Central memory CD8-positive, alpha-beta T cell (primary cell): ENCODE results near the gene FBXO42.
"Not testable (repeated sequence)": the region's sequence is repeated elsewhere in the genome, so short reads cannot be mapped to it uniquely, and the experiment has no call there.

Experiments
- ATAC-seq: fragments of 150-1000 bp; cut with Tn5 transposase; replicated peaks from 2 replicates; pipeline ENCODE4 v1.10.0; 2022; ENCODE audit warnings: mild to moderate bottlenecking, moderate FRiP score, moderate number of reproducible peaks; ENCODE audit not compliant: poor library complexity, severe bottlenecking; ENCODE audit errors: extremely low read depth
- DNase-seq, 2 donors: peaks; one replicate each; pipeline ENCODE4 v3.0.0; 2021; ENCODE audit warnings: low spot score in 2 of 2
- H3K27ac Mint-ChIP-seq: one replicate; pipeline ENCODE4 v1.8.0; 2022; ENCODE audit warnings: low read depth, mild to moderate bottlenecking, moderate library complexity, mixed read lengths
- H3K27me3 Mint-ChIP-seq: one replicate; pipeline ENCODE4 v1.8.0; 2022; ENCODE audit warnings: mixed read lengths
- H3K36me3 Mint-ChIP-seq: one replicate; pipeline ENCODE4 v1.8.0; 2022; ENCODE audit warnings: mild to moderate bottlenecking, moderate library complexity, mixed read lengths; ENCODE audit not compliant: insufficient read depth
- H3K4me1 Mint-ChIP-seq: one replicate; pipeline ENCODE4 v1.8.0; 2022; ENCODE audit warnings: mixed read lengths
- H3K4me3 Mint-ChIP-seq: one replicate; pipeline ENCODE4 v1.8.0; 2022; ENCODE audit warnings: mild to moderate bottlenecking, moderate library complexity, mixed read lengths
- H3K9me3 Mint-ChIP-seq: one replicate; pipeline ENCODE4 v1.8.0; 2022; ENCODE audit warnings: mixed read lengths

The FBXO42 gene

GRCh38 chr1:16248603-16249516 is 103.4 kb downstream of the FBXO42 start:
- Mint-ChIP-seq H3K9me3 (no peaks in the 10 kb centered on the region), H3K4me1 (peaks cover 10% of the 10 kb centered on the region), H3K4me3 (no peak overlapping the region), H3K27me3 (no peaks in the 10 kb centered on the region), H3K27ac (peak overlapping the region; percentile 80), H3K36me3 (peaks cover 27% of the 10 kb centered on the region)
- DNase-seq: no peak
- no peak for ATAC-seq

DNA sequence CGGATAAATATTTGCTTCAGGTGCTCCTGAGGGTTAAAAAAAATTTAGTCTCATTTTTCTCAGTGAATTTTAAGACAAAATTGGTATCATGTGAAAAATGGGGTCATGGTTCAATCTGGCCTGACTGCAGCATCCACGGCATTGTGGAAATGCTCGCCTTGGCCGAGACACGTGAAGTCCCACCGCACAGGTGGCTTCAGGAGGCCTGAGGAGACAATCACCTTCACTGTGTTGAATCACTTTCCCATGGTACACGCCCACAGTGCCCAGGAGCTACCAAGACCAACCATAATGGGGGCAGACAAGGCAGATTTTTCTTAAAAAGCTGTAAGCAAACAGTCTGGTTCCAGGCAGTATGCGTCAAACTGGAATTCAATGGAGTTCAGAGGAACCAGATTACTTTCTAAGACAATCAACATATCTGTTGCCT is 104.3 kb downstream of the FBXO42 start:
- Mint-ChIP-seq H3K27ac (no peak overlapping the region), H3K9me3 (no peaks in the 10 kb centered on the region), H3K4me3 (no peak overlapping the region), H3K27me3 (no peaks in the 10 kb centered on the region), H3K36me3 (peaks cover 21% of the 10 kb centered on the region), H3K4me1 (peaks cover 10% of the 10 kb centered on the region)
- no peak for DNase-seq
- no peak for ATAC-seq

DNA sequence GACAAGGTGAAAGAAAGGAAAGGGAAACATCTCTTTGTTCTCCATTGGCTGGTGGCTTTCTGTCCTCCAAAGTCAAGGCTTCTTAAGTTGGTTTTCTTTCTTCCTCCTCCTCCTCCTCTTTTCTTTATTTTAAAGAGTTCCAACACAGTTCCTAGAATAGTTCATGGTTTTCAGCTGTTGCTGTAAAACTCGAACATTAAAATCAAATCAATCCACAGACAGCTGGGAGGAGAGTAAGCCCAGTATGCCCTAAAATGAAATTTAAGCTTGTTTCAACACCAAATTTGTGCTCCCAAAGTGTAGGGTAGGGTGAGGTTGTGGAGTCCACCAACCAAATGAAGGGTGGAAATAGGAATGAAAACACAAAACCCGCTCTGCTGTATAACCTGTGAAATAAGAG is 104.8 kb downstream of the FBXO42 start:
- Mint-ChIP-seq H3K36me3 (peaks cover 18% of the 10 kb centered on the region), H3K27ac (no peak overlapping the region)

DNA sequence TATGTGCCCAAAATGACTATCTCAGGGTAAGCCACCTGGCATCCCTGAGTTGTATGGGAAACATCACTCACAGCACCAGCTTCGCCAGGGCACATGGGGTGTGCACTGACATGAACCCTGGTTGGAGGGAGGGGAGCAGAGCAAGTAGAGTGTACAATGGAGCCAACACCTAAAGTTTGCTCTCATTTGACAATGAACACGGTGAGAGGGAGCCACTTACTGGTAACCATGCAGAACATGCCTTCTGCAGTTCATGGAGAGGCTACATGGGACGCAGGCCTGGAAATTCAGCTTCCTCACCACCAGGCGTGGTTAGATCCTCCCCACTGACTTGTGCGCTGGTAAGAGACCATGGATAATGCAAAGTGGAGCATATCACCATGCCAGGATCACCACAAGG is 105.3 kb downstream of the FBXO42 start:
- no peaks in the 10 kb centered on the region for H3K27me3 Mint-ChIP-seq
- H3K36me3 Mint-ChIP-seq: peaks cover 18% of the 10 kb centered on the region
- H3K27ac Mint-ChIP-seq: no peak overlapping the region

More for the DNA sequence above, 104.8 kb downstream of the FBXO42 start:
- peaks cover 10% of the 10 kb centered on the region for H3K4me1 Mint-ChIP-seq
- H3K27me3 Mint-ChIP-seq: no peaks in the 10 kb centered on the region
- ATAC-seq (no peak), DNase-seq (no peak)
- no peak overlapping the region for H3K4me3 Mint-ChIP-seq
- H3K9me3 Mint-ChIP-seq: no peaks in the 10 kb centered on the region

GRCh38 chr1:16246239-16246638 is 106.0 kb downstream of the FBXO42 start:
- peaks cover 13% of the 10 kb centered on the region for H3K36me3 Mint-ChIP-seq
- not testable (repeated sequence) for ATAC-seq, H3K27ac Mint-ChIP-seq

More for the DNA sequence above, 105.3 kb downstream of the FBXO42 start:
- H3K4me1 Mint-ChIP-seq: peaks cover 10% of the 10 kb centered on the region
- DNase-seq (no peak), ATAC-seq (no peak)
- no peaks in the 10 kb centered on the region for H3K9me3 Mint-ChIP-seq
- no peak overlapping the region for H3K4me3 Mint-ChIP-seq

GRCh38 chr1:16245476-16246196 is 106.6 kb downstream of the FBXO42 start:
- no peak overlapping the region for H3K4me3 Mint-ChIP-seq
- no peak for DNase-seq
- peaks cover 10% of the 10 kb centered on the region for H3K4me1 Mint-ChIP-seq
- no peak for ATAC-seq
- no peaks in the 10 kb centered on the region for H3K9me3 Mint-ChIP-seq
- H3K27ac Mint-ChIP-seq: no peak overlapping the region
- no peaks in the 10 kb centered on the region for H3K27me3 Mint-ChIP-seq
- H3K36me3 Mint-ChIP-seq: peaks cover 13% of the 10 kb centered on the region

More at GRCh38 chr1:16246239-16246638, 106.0 kb downstream of the FBXO42 start:
- H3K9me3 Mint-ChIP-seq, DNase-seq, H3K4me3 Mint-ChIP-seq, H3K27me3 Mint-ChIP-seq: not testable (repeated sequence)
- H3K4me1 Mint-ChIP-seq: peaks cover 10% of the 10 kb centered on the region

DNA sequence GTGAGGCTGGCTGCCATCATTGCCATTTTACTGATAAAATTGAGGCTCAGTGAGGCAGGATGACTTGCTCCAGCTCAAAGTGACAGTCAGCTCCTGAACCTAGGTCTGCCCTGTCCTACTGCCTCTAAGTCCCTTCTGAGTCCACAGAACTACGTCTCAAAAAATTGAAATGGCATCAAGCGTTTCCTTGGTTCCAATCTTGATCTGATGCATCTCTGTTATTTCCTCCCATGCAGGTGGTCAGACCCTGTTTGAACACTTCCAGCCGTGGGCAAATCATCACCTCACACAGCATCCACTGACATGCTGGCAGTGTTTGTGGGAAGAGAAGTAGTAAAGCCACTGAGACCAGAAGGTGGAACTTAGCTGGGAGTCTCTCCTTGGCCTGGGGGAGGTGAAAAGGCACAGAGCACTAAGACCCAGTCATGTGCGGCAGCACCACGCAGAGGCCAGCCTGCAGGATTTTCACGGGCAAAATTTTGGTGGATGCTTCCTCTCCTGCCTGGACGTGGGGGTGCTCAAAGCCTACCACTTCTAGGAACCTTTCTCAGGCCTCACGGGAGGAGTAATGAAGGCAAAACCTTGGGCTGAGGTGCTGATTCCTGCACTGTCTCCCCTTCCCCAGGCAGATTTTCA is 107.5 kb downstream of the FBXO42 start:
- no peak for DNase-seq
- Mint-ChIP-seq H3K27ac (no peak overlapping the region), H3K27me3 (no peaks in the 10 kb centered on the region), H3K4me3 (no peak overlapping the region), H3K4me1 (peaks cover 10% of the 10 kb centered on the region), H3K9me3 (no peaks in the 10 kb centered on the region), H3K36me3 (peaks cover 13% of the 10 kb centered on the region)
- ATAC-seq: no peak

- ATAC-seq (peak; percentile 84), DNase-seq (peak; percentile 65)
- no peaks in the 10 kb centered on the region for H3K9me3 Mint-ChIP-seq
- peaks cover 11% of the 10 kb centered on the region for H3K36me3 Mint-ChIP-seq
- H3K4me1 Mint-ChIP-seq: peaks cover 3% of the 10 kb centered on the region
- H3K27ac Mint-ChIP-seq: no peak overlapping the region
- H3K27me3 Mint-ChIP-seq: no peaks in the 10 kb centered on the region
- H3K4me3 Mint-ChIP-seq: no peak overlapping the region
These were observed 108.2 kb downstream of the FBXO42 start for GRCh38 chr1:16243936-16244649.

DNA sequence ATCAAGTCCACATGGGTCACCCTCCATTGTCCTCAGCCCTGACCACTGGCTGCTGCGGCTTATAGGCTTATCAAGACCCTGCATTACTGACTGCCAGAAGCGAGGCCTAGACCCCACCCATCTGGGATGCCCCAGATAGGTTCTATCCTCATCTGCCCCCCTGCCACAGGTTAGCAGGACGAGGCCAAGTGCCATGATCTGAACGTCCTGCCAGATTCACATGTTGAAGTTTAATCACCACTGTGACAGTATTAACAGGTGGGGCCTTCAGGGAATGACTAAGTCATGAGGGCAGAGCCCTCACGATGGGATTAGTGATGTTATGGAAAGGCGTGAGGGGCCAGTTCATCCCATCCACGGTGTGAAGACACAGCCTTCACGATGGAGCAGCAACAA is 109.1 kb downstream of the FBXO42 start:
- H3K4me3 Mint-ChIP-seq: no peak overlapping the region
- no peaks in the 10 kb centered on the region for H3K27me3 Mint-ChIP-seq
- ATAC-seq (no peak), DNase-seq (no peak)
- H3K36me3 Mint-ChIP-seq: peaks cover 12% of the 10 kb centered on the region
- H3K4me1 Mint-ChIP-seq: no peaks in the 10 kb centered on the region
- H3K9me3 Mint-ChIP-seq: no peaks in the 10 kb centered on the region
- H3K27ac Mint-ChIP-seq: no peak overlapping the region

- Mint-ChIP-seq H3K4me1 (peaks cover 3% of the 10 kb centered on the region), H3K27ac (no peak overlapping the region), H3K4me3 (no peak overlapping the region), H3K9me3 (no peaks in the 10 kb centered on the region), H3K36me3 (peaks cover 15% of the 10 kb centered on the region), H3K27me3 (no peaks in the 10 kb centered on the region)
- ATAC-seq (no peak), DNase-seq (no peak)
These were observed 109.6 kb downstream of the FBXO42 start for GRCh38 chr1:16242556-16243214.

GRCh38 chr1:16241221-16241708 is 111.0 kb downstream of the FBXO42 start:
- peak overlapping the region; percentile 68 for H3K27ac Mint-ChIP-seq
- ATAC-seq (no peak), DNase-seq (no peak)
- H3K4me1 Mint-ChIP-seq: peaks cover 17% of the 10 kb centered on the region
- H3K36me3 Mint-ChIP-seq: peaks cover 21% of the 10 kb centered on the region
- H3K27me3 Mint-ChIP-seq: no peaks in the 10 kb centered on the region
- no peak overlapping the region for H3K4me3 Mint-ChIP-seq
- H3K9me3 Mint-ChIP-seq: no peaks in the 10 kb centered on the region
